ENCODE data around the gene RNF167. TPM values are rescaled to one million over a fixed set of nuclear protein-coding genes. Genes with fewer than 3 reads are reported as not detected.

The RNF167 gene
- total RNA-seq, 1 experiment from 2014 or later = 105 TPM

DNA sequence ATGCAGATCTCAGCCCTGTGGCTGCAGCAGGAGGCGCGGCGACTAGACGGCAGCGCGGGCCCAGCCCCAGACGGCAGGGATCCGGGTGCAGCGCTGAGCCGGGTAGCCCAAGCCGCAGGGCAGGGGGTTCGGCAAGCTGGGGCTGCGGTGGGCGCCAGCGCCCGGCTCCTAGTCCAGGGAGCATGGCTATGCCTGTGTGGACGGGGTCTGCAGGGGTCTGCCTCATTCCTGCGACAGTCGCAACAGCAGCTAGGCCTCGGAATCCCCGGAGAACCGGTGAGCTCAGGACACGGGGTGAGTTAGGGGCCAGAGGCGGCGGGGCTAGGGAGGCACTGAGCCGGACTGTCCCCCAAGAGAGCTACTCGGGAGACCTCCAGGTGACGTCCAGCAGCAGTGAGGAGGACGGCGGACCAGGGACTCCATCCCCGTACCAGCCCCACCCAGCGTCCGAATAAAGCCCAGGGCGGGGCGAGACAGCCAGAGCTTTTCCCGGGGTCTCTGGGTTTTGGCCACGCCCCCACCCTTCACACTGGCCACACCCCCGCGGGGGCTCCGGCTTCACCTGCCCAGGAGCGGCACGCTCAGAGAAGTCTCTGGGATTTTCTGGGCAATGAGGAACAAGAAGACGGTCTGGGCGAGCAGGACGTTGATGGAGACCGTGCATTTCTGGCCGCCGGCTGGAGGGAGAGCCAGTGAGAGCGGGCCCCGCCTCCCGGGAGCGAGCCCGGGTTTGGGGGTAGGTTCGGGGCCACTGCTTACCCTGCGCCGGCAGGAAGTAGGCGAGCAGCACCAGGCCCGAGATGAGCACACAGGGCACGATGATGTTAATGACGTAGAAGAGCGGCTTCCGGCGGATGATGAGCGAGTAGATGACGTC is 39.6 kb upstream of the RNF167 start:
- Histone ChIP-seq H3K4me2 (ENCODE audit: low read length) (no peak overlapping the region), H3K4me1 (ENCODE audit: control insufficient read depth in 1 of 2, insufficient read depth in 2 of 2, low read length in 2 of 2) (peaks cover 10 to 14% of the 10 kb centered on the region in 2 experiments), H3K79me2 (ENCODE audit: insufficient read depth, low read length) (no peaks in the 10 kb centered on the region), H4K20me1 (ENCODE audit: insufficient read depth) (no peaks in the 10 kb centered on the region), H3K4me3 (replicated peaks in 1 of 2; ENCODE audit: low read depth in 1 of 2, low read length in 2 of 2) (no peak overlapping the region), H3K9ac (ENCODE audit: low read length) (no peak overlapping the region), H3K9me3 (ENCODE audit: control insufficient read depth in 1 of 2, insufficient read depth in 1 of 2, low read depth in 1 of 2, low read length in 2 of 2) (no peaks in the 10 kb centered on the region), H2AFZ (ENCODE audit: low read depth, low read length, poor library complexity, severe bottlenecking) (no peak overlapping the region), H3K27me3 (ENCODE audit: insufficient read depth, low read length) (no peaks in the 10 kb centered on the region), H3K27ac (ENCODE audit: low read depth, low read length) (no peak overlapping the region), H3K9me2 (ENCODE audit: insufficient read depth) (no peaks in the 10 kb centered on the region), H3K36me3 (ENCODE audit: control insufficient read depth in 1 of 2, insufficient read depth in 2 of 2, low read length in 2 of 2) (peaks cover 4 to 11% of the 10 kb centered on the region in 2 experiments; a peak in 3 of 4 replicates)
- ATAC-seq (no peak), DNase-seq (ENCODE audit: low read depth, low spot score) (no peak)
- ChIA-PET RAD21 (ENCODE audit: low non-redundant PET in 1 of 2, low total read pairs in 2 of 2, uncharacterized antibody in 2 of 2, unreplicated experiment in 2 of 2) (no interaction called here), CTCF (interaction anchor here (1.0 kb wide), 1 partner anchor 110 kb away, joined by 3 read pairs; no protein-coding TSS in a partner anchor), POLR2A (no interaction called here)
- intact Hi-C loops (cut with micrococcal nuclease) = no loop called here
- BruUV-seq (replicated peaks) = no TSS peak
- TF ChIP-seq, protein P1, sequence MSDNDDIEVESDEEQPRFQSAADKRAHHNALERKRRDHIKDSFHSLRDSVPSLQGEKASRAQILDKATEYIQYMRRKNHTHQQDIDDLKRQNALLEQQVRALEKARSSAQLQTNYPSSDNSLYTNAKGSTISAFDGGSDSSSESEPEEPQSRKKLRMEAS (IDR thresholded peaks at IDR 0.05) = no peak
- TF ChIP-seq ZFX (IDR thresholded peaks at IDR 0.05) (no peak), POLR2AphosphoS5 (IDR thresholded peaks at IDR 0.05; ENCODE audit: low read depth, low read length) (no peak), JUND (IDR thresholded peaks at IDR 0.05) (no peak), CBX3 (IDR thresholded peaks at IDR 0.05; ENCODE audit: low read depth) (no peak), RAD21 (IDR thresholded peaks at IDR 0.05; ENCODE audit: low read depth) (no peak), SIN3A (IDR thresholded peaks at IDR 0.05; ENCODE audit: low read depth) (no peak), EZH2phosphoT487 (IDR thresholded peaks at IDR 0.05; ENCODE audit: borderline replicate concordance) (no peak), SRF (IDR thresholded peaks at IDR 0.05; ENCODE audit: low read depth) (no peak), SP1 (IDR thresholded peaks at IDR 0.05; ENCODE audit: low read depth) (no peak), TCF7L2 (IDR thresholded peaks at IDR 0.05; ENCODE audit: borderline replicate concordance, extremely low read depth, insufficient read depth, insufficient read length) (no peak), EGR1 (IDR thresholded peaks at IDR 0.05; ENCODE audit: low read depth) (no peak), CEBPB (IDR thresholded peaks at IDR 0.05; ENCODE audit: low read depth) (no peak), FOSL1 (IDR thresholded peaks at IDR 0.05; ENCODE audit: low read depth) (no peak)
- TF ChIP-seq, protein P2, sequence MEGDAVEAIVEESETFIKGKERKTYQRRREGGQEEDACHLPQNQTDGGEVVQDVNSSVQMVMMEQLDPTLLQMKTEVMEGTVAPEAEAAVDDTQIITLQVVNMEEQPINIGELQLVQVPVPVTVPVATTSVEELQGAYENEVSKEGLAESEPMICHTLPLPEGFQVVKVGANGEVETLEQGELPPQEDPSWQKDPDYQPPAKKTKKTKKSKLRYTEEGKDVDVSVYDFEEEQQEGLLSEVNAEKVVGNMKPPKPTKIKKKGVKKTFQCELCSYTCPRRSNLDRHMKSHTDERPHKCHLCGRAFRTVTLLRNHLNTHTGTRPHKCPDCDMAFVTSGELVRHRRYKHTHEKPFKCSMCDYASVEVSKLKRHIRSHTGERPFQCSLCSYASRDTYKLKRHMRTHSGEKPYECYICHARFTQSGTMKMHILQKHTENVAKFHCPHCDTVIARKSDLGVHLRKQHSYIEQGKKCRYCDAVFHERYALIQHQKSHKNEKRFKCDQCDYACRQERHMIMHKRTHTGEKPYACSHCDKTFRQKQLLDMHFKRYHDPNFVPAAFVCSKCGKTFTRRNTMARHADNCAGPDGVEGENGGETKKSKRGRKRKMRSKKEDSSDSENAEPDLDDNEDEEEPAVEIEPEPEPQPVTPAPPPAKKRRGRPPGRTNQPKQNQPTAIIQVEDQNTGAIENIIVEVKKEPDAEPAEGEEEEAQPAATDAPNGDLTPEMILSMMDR (IDR thresholded peaks at IDR 0.05 in 2 of 3, conservative IDR thresholded peaks at IDR 0.05 in 1 of 3; ENCODE audit: borderline replicate concordance in 1 of 3, insufficient read depth in 1 of 3, low read depth in 2 of 3, low read length in 2 of 3) = no peak
- TF ChIP-seq, protein P3, sequence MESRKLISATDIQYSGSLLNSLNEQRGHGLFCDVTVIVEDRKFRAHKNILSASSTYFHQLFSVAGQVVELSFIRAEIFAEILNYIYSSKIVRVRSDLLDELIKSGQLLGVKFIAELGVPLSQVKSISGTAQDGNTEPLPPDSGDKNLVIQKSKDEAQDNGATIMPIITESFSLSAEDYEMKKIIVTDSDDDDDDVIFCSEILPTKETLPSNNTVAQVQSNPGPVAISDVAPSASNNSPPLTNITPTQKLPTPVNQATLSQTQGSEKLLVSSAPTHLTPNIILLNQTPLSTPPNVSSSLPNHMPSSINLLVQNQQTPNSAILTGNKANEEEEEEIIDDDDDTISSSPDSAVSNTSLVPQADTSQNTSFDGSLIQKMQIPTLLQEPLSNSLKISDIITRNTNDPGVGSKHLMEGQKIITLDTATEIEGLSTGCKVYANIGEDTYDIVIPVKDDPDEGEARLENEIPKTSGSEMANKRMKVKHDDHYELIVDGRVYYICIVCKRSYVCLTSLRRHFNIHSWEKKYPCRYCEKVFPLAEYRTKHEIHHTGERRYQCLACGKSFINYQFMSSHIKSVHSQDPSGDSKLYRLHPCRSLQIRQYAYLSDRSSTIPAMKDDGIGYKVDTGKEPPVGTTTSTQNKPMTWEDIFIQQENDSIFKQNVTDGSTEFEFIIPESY (IDR thresholded peaks at IDR 0.05; ENCODE audit: extremely low read depth, insufficient replicate concordance, low read length) = no peak
- TF ChIP-seq, protein P4, sequence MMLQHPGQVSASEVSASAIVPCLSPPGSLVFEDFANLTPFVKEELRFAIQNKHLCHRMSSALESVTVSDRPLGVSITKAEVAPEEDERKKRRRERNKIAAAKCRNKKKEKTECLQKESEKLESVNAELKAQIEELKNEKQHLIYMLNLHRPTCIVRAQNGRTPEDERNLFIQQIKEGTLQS (IDR thresholded peaks at IDR 0.05) = no peak
- TF ChIP-seq, protein P5, sequence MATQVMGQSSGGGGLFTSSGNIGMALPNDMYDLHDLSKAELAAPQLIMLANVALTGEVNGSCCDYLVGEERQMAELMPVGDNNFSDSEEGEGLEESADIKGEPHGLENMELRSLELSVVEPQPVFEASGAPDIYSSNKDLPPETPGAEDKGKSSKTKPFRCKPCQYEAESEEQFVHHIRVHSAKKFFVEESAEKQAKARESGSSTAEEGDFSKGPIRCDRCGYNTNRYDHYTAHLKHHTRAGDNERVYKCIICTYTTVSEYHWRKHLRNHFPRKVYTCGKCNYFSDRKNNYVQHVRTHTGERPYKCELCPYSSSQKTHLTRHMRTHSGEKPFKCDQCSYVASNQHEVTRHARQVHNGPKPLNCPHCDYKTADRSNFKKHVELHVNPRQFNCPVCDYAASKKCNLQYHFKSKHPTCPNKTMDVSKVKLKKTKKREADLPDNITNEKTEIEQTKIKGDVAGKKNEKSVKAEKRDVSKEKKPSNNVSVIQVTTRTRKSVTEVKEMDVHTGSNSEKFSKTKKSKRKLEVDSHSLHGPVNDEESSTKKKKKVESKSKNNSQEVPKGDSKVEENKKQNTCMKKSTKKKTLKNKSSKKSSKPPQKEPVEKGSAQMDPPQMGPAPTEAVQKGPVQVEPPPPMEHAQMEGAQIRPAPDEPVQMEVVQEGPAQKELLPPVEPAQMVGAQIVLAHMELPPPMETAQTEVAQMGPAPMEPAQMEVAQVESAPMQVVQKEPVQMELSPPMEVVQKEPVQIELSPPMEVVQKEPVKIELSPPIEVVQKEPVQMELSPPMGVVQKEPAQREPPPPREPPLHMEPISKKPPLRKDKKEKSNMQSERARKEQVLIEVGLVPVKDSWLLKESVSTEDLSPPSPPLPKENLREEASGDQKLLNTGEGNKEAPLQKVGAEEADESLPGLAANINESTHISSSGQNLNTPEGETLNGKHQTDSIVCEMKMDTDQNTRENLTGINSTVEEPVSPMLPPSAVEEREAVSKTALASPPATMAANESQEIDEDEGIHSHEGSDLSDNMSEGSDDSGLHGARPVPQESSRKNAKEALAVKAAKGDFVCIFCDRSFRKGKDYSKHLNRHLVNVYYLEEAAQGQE (IDR thresholded peaks at IDR 0.05; ENCODE audit: low read depth) = no peak
